GM23248 (cell line): ENCODE results near the gene WDR59.

Source experiments
- EZH2 ChIP-seq: fragments of 200-600 bp; sonication (generic); IDR thresholded peaks from 2 replicates; pipeline ENCODE4 v1.6.1; 2018; ENCODE audit warnings: antibody characterized with exemption, mild to moderate bottlenecking; ENCODE audit not compliant: insufficient read depth, poor library complexity, severe bottlenecking
- EZH2phosphoT487 ChIP-seq: fragments of 200-600 bp; sonication (generic); IDR thresholded peaks from 2 replicates; pipeline ENCODE4 v1.6.1; 2018; ENCODE audit warnings: antibody characterized with exemption, moderate library complexity, mild to moderate bottlenecking, low read depth; ENCODE audit not compliant: insufficient read depth

GRCh38 chr16:74888232-74888862, 96.6 kb downstream of the WDR59 start:
- TF ChIP-seq EZH2 = no peak
- TF ChIP-seq EZH2phosphoT487 = no peak
